Vagina (tissue), 2 donors: ENCODE results near the gene ANO10.

Experiments used
- POLR2A ChIP-seq, 2 donors: fragments of 450-650 bp; IDR thresholded peaks; one replicate each; pipeline ENCODE4 v1.6.1; 2017; ENCODE audit warnings: antibody characterized with exemption in 2 of 2, mild to moderate bottlenecking in 2 of 2, moderate library complexity in 2 of 2
- POLR2AphosphoS5 ChIP-seq, 2 donors: sonication (generic); formaldehyde crosslinking; IDR thresholded peaks; one replicate each; pipeline ENCODE4 v1.9.0; 2017; ENCODE audit warnings: antibody characterized with exemption in 2 of 2, mild to moderate bottlenecking in 2 of 2, low read depth in 1 of 2; ENCODE audit not compliant: insufficient read depth in 1 of 2
- TF ChIP-seq, protein P1 (sequence below), 3 experiments: fragments of 450-650 bp in 2 of 3; fragments of 200-600 bp in 1 of 3; sonication (generic) in 1 of 3; IDR thresholded peaks; one replicate each; pipeline ENCODE4 v1.5.1; 2017 to 2019; ENCODE audit warnings: antibody characterized with exemption in 3 of 3, mild to moderate bottlenecking in 2 of 3, moderate library complexity in 2 of 3

DNA sequence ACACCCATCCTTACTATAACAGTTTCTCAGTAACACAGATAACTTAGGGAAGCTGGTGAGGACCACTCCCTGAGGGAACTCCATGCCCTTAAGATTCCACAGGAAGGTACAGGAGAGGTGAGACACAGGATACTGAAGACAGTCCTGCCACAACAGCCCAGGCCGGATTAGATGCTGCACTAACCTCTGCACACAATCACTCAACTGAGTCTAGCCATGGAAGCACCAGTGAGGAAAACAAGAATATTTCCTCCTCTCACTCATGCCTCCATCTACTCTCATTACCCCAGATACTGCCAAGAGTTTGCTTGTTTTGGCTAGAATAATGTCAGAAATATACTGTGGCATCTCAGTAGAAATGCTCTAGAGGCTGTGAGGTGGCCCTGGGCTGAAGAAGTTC, 3.7 kb downstream of the ANO10 start:
- TF ChIP-seq, protein P1, sequence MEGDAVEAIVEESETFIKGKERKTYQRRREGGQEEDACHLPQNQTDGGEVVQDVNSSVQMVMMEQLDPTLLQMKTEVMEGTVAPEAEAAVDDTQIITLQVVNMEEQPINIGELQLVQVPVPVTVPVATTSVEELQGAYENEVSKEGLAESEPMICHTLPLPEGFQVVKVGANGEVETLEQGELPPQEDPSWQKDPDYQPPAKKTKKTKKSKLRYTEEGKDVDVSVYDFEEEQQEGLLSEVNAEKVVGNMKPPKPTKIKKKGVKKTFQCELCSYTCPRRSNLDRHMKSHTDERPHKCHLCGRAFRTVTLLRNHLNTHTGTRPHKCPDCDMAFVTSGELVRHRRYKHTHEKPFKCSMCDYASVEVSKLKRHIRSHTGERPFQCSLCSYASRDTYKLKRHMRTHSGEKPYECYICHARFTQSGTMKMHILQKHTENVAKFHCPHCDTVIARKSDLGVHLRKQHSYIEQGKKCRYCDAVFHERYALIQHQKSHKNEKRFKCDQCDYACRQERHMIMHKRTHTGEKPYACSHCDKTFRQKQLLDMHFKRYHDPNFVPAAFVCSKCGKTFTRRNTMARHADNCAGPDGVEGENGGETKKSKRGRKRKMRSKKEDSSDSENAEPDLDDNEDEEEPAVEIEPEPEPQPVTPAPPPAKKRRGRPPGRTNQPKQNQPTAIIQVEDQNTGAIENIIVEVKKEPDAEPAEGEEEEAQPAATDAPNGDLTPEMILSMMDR (IDR thresholded peaks at IDR 0.05) = no peak
- TF ChIP-seq POLR2AphosphoS5 (IDR thresholded peaks at IDR 0.05; ENCODE audit: insufficient read depth in 1 of 2, low read depth in 1 of 2) (no peak), POLR2A (IDR thresholded peaks at IDR 0.05) (no peak)
